ENCODE results near the gene PDE1C. TPM values are rescaled to one million over a fixed set of nuclear protein-coding genes. Genes with fewer than 3 reads are reported as not detected.

The PDE1C gene
- total RNA-seq, 1 experiment from 2014 or later: 14.1 TPM

DNA sequence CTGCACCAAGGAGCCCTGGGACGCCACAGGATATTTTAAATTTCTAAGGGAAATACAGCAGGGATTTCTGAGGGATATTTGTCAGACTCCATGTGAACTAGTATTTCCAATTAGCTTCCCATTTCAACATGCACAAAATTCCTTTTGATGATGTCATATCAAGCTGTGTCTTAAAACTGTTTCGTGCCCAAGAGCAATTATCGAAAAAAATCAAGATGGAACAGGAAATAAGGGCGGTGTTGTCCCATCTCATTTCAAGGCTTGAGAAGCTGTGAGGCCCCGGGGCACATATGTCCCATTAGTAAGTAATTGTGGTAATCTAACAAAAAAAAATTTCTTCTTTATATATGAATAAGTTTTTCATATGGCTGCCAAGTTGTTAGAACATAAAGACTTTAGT, 335.8 kb downstream of the PDE1C start:
- H2AFZ ChIP-seq (ENCODE audit: low read length): no peak overlapping the region
- intact Hi-C loops (cut with micrococcal nuclease): loop anchor here (10.0 kb wide), 1 partner anchor 540 kb away; no protein-coding TSS in a partner anchor
- BruUV-seq (replicated peaks): no TSS peak
- no peaks in the 10 kb centered on the region for H4K20me1 ChIP-seq (ENCODE audit: low read length)
- no peak overlapping the region for H3K27ac ChIP-seq (ENCODE audit: low read length)
- POLR2A ChIA-PET (ENCODE audit: unreplicated experiment): no interaction called here
- H3K4me3 ChIP-seq (ENCODE audit: low read length): no peak overlapping the region
- no peaks in the 10 kb centered on the region for H3K9me2 ChIP-seq (replicated peaks; ENCODE audit: low read length)
- DNase-seq: no peak
- H3K4me2 ChIP-seq (ENCODE audit: low read length): no peak overlapping the region
- no peak overlapping the region for H3K9ac ChIP-seq (ENCODE audit: low read length)
- no peak for ATAC-seq
- H3K36me3 ChIP-seq (ENCODE audit: low read depth, low read length): no peaks in the 10 kb centered on the region
- H3F3A ChIP-seq (ENCODE audit: low read length, unreplicated experiment): no peaks in the 10 kb centered on the region
- TF ChIP-seq EZH2 (IDR thresholded peaks at IDR 0.05; ENCODE audit: low read length, unreplicated experiment): no peak
- H3K27me3 ChIP-seq (ENCODE audit: low read length): no peaks in the 10 kb centered on the region; the same call in 1 of the 2 replicates
- H3K9me3 ChIP-seq (ENCODE audit: low read length): no peaks in the 10 kb centered on the region
- no peaks in the 10 kb centered on the region for H3K79me2 ChIP-seq (ENCODE audit: low read length)
- no peaks in the 10 kb centered on the region for H3K4me1 ChIP-seq (ENCODE audit: insufficient read depth, low read length)
- CTCF ChIA-PET: no interaction called here

DNA sequence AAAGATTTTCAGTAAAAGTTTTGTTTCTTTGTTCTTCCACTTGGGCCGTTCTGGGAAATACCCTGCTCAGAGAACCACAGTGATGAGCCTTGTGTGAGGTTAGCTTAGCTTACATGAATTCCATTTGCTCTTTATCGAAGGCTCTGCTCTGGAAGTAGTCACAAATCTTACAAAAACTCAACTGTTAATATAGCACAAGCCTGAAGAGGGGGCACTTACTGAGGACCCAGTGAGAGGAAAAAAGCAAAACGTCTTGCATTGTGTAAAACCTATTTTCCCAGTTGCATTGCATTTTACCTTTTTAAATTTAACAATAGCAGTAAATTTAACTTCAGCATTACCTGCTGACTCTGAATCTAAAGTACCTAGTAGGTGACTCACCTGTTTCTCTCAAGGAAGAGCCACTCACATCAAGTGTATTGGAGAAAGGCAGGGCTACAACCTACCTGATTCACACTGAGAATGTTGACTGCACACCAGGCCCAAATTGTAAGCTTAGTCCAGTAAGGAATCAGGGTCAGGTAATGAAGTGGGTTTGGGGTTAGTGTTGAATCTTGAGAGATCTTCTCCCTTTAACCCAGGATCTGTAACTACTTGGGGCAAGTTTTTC, 340.9 kb downstream of the PDE1C start:
- no peak overlapping the region for H3K4me3 ChIP-seq (ENCODE audit: low read length)
- H3K27me3 ChIP-seq (ENCODE audit: low read length): peaks cover 17% of the 10 kb centered on the region
- CTCF ChIA-PET: no interaction called here
- H3K9ac ChIP-seq (ENCODE audit: low read length): no peak overlapping the region
- POLR2A ChIA-PET (ENCODE audit: unreplicated experiment): no interaction called here
- no peak overlapping the region for H3K27ac ChIP-seq (ENCODE audit: low read length)
- H3K36me3 ChIP-seq (ENCODE audit: low read depth, low read length): no peaks in the 10 kb centered on the region
- no peaks in the 10 kb centered on the region for H3K9me3 ChIP-seq (ENCODE audit: low read length)
- H2AFZ ChIP-seq (ENCODE audit: low read length): no peak overlapping the region
- DNase-seq: peak; percentile 16
- intact Hi-C loops (cut with micrococcal nuclease): no loop called here
- H4K20me1 ChIP-seq (ENCODE audit: low read length): no peaks in the 10 kb centered on the region
- no peak overlapping the region for H3K4me2 ChIP-seq (ENCODE audit: low read length)
- H3K4me1 ChIP-seq (ENCODE audit: insufficient read depth, low read length): no peaks in the 10 kb centered on the region
- no peak for TF ChIP-seq EZH2phosphoT487 (IDR thresholded peaks at IDR 0.05; ENCODE audit: borderline replicate concordance, low read length)
- TF ChIP-seq EZH2 (IDR thresholded peaks at IDR 0.05; ENCODE audit: low read length, unreplicated experiment): no peak
- TF ChIP-seq, protein P1, sequence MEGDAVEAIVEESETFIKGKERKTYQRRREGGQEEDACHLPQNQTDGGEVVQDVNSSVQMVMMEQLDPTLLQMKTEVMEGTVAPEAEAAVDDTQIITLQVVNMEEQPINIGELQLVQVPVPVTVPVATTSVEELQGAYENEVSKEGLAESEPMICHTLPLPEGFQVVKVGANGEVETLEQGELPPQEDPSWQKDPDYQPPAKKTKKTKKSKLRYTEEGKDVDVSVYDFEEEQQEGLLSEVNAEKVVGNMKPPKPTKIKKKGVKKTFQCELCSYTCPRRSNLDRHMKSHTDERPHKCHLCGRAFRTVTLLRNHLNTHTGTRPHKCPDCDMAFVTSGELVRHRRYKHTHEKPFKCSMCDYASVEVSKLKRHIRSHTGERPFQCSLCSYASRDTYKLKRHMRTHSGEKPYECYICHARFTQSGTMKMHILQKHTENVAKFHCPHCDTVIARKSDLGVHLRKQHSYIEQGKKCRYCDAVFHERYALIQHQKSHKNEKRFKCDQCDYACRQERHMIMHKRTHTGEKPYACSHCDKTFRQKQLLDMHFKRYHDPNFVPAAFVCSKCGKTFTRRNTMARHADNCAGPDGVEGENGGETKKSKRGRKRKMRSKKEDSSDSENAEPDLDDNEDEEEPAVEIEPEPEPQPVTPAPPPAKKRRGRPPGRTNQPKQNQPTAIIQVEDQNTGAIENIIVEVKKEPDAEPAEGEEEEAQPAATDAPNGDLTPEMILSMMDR (conservative IDR thresholded peaks at IDR 0.05; ENCODE audit: low read depth, low read length): peak; percentile 41; the same call in 1 of the 2 replicates
- H3F3A ChIP-seq (ENCODE audit: low read length, unreplicated experiment): no peaks in the 10 kb centered on the region
- H3K79me2 ChIP-seq (ENCODE audit: low read length): no peaks in the 10 kb centered on the region
- no TSS peak for BruUV-seq (replicated peaks)
- H3K9me2 ChIP-seq (replicated peaks; ENCODE audit: low read length): no peaks in the 10 kb centered on the region
- peak; percentile 24; the same call in 1 of the 2 replicates for ATAC-seq

DNA sequence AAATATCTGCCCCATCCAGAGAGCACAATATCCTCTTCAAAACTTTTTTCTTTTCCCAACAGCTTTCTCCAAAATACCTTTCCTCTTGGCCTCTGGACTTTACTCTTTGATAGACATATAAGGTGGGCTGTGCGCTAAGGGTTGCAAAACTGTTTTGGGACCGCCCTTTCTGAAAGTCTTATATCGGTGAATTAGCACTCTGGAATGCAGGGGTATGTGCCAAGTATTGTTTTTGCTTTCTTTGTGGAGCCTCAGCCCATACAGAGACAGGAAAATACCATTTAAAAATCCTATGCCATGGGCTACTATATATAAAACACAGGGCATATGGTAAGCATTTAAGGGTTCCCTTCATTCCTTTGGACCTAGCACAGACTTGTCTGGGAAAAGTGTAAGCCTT, 345.5 kb downstream of the PDE1C start:
- no peak for TF ChIP-seq EZH2phosphoT487 (IDR thresholded peaks at IDR 0.05; ENCODE audit: borderline replicate concordance, low read length)
- TF ChIP-seq, protein P1 (conservative IDR thresholded peaks at IDR 0.05; ENCODE audit: low read depth, low read length): no peak
- no peak for TF ChIP-seq EZH2 (IDR thresholded peaks at IDR 0.05; ENCODE audit: low read length, unreplicated experiment)
- no peak overlapping the region for H3K27ac ChIP-seq (ENCODE audit: low read length)
- no peaks in the 10 kb centered on the region for H3K79me2 ChIP-seq (ENCODE audit: low read length)
- H3K4me3 ChIP-seq (ENCODE audit: low read length): no peak overlapping the region
- POLR2A ChIA-PET (ENCODE audit: unreplicated experiment): no interaction called here
- no TSS peak for BruUV-seq (replicated peaks)
- no peak for ATAC-seq
- peak; percentile 28 for DNase-seq
- CTCF ChIA-PET: no interaction called here
- no peaks in the 10 kb centered on the region for H3F3A ChIP-seq (ENCODE audit: low read length, unreplicated experiment)
- peaks cover 59% of the 10 kb centered on the region for H3K27me3 ChIP-seq (ENCODE audit: low read length)
- H3K9me3 ChIP-seq (ENCODE audit: low read length): no peaks in the 10 kb centered on the region
- H3K36me3 ChIP-seq (ENCODE audit: low read depth, low read length): no peaks in the 10 kb centered on the region
- intact Hi-C loops (cut with micrococcal nuclease): no loop called here
- no peak overlapping the region for H2AFZ ChIP-seq (ENCODE audit: low read length)
- H3K4me1 ChIP-seq (ENCODE audit: insufficient read depth, low read length): no peaks in the 10 kb centered on the region
- H3K9me2 ChIP-seq (replicated peaks; ENCODE audit: low read length): no peaks in the 10 kb centered on the region
- no peaks in the 10 kb centered on the region for H4K20me1 ChIP-seq (ENCODE audit: low read length)
- H3K9ac ChIP-seq (ENCODE audit: low read length): no peak overlapping the region
- H3K4me2 ChIP-seq (ENCODE audit: low read length): no peak overlapping the region
